ENCODE data around the gene PPP4R2.

The PPP4R2 gene

DNA sequence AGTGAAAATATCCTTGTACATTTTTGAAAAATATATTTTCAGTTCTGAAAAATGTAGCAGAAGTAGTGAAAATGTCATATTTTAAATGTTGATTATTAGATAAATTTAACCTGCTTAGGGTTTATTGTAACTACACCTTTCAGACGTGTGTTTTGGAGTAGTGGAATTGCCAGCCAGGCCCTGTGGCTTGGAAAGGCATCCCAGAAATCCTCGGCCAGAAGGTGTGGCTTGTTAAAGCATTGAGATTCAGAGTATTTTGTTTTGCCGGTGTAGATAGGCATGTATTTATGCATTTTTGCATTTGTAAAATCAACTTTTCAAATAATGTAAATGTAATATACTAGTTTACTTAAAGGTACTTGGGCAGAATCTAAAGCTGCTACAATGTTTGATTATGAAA is 71.8 kb downstream of the PPP4R2 start:
- Histone ChIP-seq H3K4me3 (ENCODE audit: low read length) (no peak overlapping the region), H3K9me3 (ENCODE audit: control insufficient read depth, insufficient read depth, low read length) (no peaks in the 10 kb centered on the region), H3K27ac (ENCODE audit: low read length) (no peak overlapping the region), H3K4me1 (ENCODE audit: control insufficient read depth, insufficient read depth, low read length) (peaks cover 2% of the 10 kb centered on the region; the same call in 1 of the 2 replicates), H3K27me3 (ENCODE audit: control insufficient read depth, insufficient read depth, low read length) (no peaks in the 10 kb centered on the region), H3K36me3 (ENCODE audit: control insufficient read depth, insufficient read depth, low read length) (peaks cover 4% of the 10 kb centered on the region; the same call in 1 of the 2 replicates)
- WGBS (ENCODE audit: insufficient coverage, insufficient read length): no CpG with 5 or more reads among the region's 3 CpGs
- DNase-seq (ENCODE audit: low read depth, low spot score): no peak

- Histone ChIP-seq H3K4me3 (ENCODE audit: low read length) (no peak overlapping the region), H3K9me3 (ENCODE audit: control insufficient read depth, insufficient read depth, low read length) (no peaks in the 10 kb centered on the region), H3K36me3 (ENCODE audit: control insufficient read depth, insufficient read depth, low read length) (peaks cover 4% of the 10 kb centered on the region; the same call in 1 of the 2 replicates), H3K27me3 (ENCODE audit: control insufficient read depth, insufficient read depth, low read length) (no peaks in the 10 kb centered on the region), H3K27ac (ENCODE audit: low read length) (no peak overlapping the region), H3K4me1 (ENCODE audit: control insufficient read depth, insufficient read depth, low read length) (peaks cover 2% of the 10 kb centered on the region; the same call in 1 of the 2 replicates)
- DNase-seq (ENCODE audit: low read depth, low spot score): no peak
- no CpG with 5 or more reads among the region's 5 CpGs for WGBS (ENCODE audit: insufficient coverage, insufficient read length)
Observed at GRCh38 chr3:73069187-73069586, 72.6 kb downstream of the PPP4R2 start.

DNA sequence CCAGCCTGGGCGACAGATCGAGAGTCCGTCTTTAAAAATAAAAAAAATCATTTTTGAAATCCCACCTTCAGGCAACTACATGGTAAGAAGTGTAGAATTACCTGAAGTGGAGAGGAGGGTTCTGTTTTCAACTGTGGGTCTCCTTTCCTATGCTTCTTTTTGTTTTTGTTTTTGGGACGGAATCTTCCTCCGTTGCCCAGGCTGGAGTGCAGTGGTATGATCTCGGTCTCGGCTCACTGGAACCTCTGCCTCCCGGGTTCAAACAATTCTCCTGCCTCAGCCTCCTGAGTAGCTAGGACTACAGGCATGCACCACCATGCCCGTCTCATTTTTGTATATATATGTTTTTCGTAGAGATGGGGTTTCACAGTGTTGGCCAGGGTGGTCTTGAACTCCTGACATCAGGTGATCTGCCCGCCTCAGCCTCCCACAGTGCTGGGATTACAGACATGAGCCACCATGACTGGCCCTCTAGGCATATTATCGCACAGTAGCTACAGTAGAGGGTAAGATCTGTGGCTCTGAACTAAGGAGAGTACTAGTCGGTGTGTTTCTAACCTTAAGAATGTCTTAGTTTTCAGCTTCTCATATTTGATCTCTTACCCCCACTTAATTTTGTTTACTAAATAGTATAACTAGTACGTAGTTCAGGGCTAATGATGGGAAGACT is 73.3 kb downstream of the PPP4R2 start:
- H3K9me3 ChIP-seq (ENCODE audit: control insufficient read depth, insufficient read depth, low read length): no peaks in the 10 kb centered on the region
- H3K36me3 ChIP-seq (ENCODE audit: control insufficient read depth, insufficient read depth, low read length): peaks cover 1% of the 10 kb centered on the region; the same call in 1 of the 2 replicates
- DNase-seq (ENCODE audit: low read depth, low spot score): no peak
- no peaks in the 10 kb centered on the region for H3K27me3 ChIP-seq (ENCODE audit: control insufficient read depth, insufficient read depth, low read length)
- no peak overlapping the region for H3K4me3 ChIP-seq (ENCODE audit: low read length)
- peaks cover 2% of the 10 kb centered on the region; the same call in 1 of the 2 replicates for H3K4me1 ChIP-seq (ENCODE audit: control insufficient read depth, insufficient read depth, low read length)
- no CpG with 5 or more reads among the region's 14 CpGs for WGBS (ENCODE audit: insufficient coverage, insufficient read length)
- H3K27ac ChIP-seq (ENCODE audit: low read length): no peak overlapping the region

- WGBS (ENCODE audit: insufficient coverage, insufficient read length): no CpG with 5 or more reads among the region's 6 CpGs
- no peak overlapping the region for H3K4me3 ChIP-seq (ENCODE audit: low read length)
- H3K27ac ChIP-seq (ENCODE audit: low read length): no peak overlapping the region
Observed at GRCh38 chr3:73070675-73071575, 74.3 kb downstream of the PPP4R2 start.

DNA sequence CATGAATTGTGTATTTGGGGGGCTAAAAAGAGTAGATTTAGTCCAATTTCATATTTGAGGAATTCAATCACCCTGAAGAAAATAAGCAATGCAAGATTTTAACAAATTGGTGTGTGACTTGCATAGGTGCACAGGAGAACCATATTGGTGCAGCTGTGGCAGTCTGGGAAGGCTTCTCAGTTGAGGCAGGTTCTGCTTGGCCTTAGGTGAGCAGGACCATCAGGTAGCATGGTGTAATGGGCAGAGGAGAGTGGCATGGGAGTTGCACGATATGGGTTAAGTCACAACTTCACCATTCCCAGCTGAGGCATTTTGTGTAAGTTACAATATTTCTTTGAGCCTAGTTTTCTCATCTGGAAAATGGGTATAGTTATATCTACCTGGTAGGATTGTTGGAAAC is 75.3 kb downstream of the PPP4R2 start:
- H3K27ac ChIP-seq (ENCODE audit: low read length): no peak overlapping the region
- no peaks in the 10 kb centered on the region for H3K27me3 ChIP-seq (ENCODE audit: control insufficient read depth, insufficient read depth, low read length)
- no peaks in the 10 kb centered on the region for H3K36me3 ChIP-seq (ENCODE audit: control insufficient read depth, insufficient read depth, low read length)
- peaks cover 2% of the 10 kb centered on the region; the same call in 1 of the 2 replicates for H3K4me1 ChIP-seq (ENCODE audit: control insufficient read depth, insufficient read depth, low read length)
- DNase-seq (ENCODE audit: low read depth, low spot score): no peak
- WGBS (ENCODE audit: insufficient coverage, insufficient read length): no CpG with 5 or more reads among the region's 1 CpG
- no peaks in the 10 kb centered on the region for H3K9me3 ChIP-seq (ENCODE audit: control insufficient read depth, insufficient read depth, low read length)
- H3K4me3 ChIP-seq (ENCODE audit: low read length): no peak overlapping the region

More at GRCh38 chr3:73070675-73071575, 74.3 kb downstream of the PPP4R2 start:
- Histone ChIP-seq H3K4me1 (ENCODE audit: control insufficient read depth, insufficient read depth, low read length) (peaks cover 2% of the 10 kb centered on the region; the same call in 1 of the 2 replicates), H3K36me3 (ENCODE audit: control insufficient read depth, insufficient read depth, low read length) (no peaks in the 10 kb centered on the region), H3K27me3 (ENCODE audit: control insufficient read depth, insufficient read depth, low read length) (no peaks in the 10 kb centered on the region), H3K9me3 (ENCODE audit: control insufficient read depth, insufficient read depth, low read length) (no peaks in the 10 kb centered on the region)
- no peak for DNase-seq (ENCODE audit: low read depth, low spot score)

GRCh38 chr3:73072634-73073033 is 76.0 kb downstream of the PPP4R2 start:
- H3K9me3 ChIP-seq (ENCODE audit: control insufficient read depth, insufficient read depth, low read length): no peaks in the 10 kb centered on the region
- peaks cover 2% of the 10 kb centered on the region; the same call in 1 of the 2 replicates for H3K4me1 ChIP-seq (ENCODE audit: control insufficient read depth, insufficient read depth, low read length)
- H3K27me3 ChIP-seq (ENCODE audit: control insufficient read depth, insufficient read depth, low read length): no peaks in the 10 kb centered on the region
- DNase-seq (ENCODE audit: low read depth, low spot score): no peak
- H3K4me3 ChIP-seq (ENCODE audit: low read length): no peak overlapping the region
- no CpG with 5 or more reads among the region's 1 CpG for WGBS (ENCODE audit: insufficient coverage, insufficient read length)
- no peak overlapping the region for H3K27ac ChIP-seq (ENCODE audit: low read length)
- no peaks in the 10 kb centered on the region for H3K36me3 ChIP-seq (ENCODE audit: control insufficient read depth, insufficient read depth, low read length)

- Histone ChIP-seq H3K27me3 (ENCODE audit: control insufficient read depth, insufficient read depth, low read length) (no peaks in the 10 kb centered on the region), H3K4me1 (ENCODE audit: control insufficient read depth, insufficient read depth, low read length) (peaks cover 2% of the 10 kb centered on the region; the same call in 1 of the 2 replicates), H3K36me3 (ENCODE audit: control insufficient read depth, insufficient read depth, low read length) (no peaks in the 10 kb centered on the region), H3K4me3 (ENCODE audit: low read length) (no peak overlapping the region), H3K27ac (ENCODE audit: low read length) (no peak overlapping the region), H3K9me3 (ENCODE audit: control insufficient read depth, insufficient read depth, low read length) (no peaks in the 10 kb centered on the region)
- no CpG with 5 or more reads among the region's 4 CpGs for WGBS (ENCODE audit: insufficient coverage, insufficient read length)
- DNase-seq (ENCODE audit: low read depth, low spot score): no peak
Observed at GRCh38 chr3:73073091-73073707, 76.6 kb downstream of the PPP4R2 start.

DNA sequence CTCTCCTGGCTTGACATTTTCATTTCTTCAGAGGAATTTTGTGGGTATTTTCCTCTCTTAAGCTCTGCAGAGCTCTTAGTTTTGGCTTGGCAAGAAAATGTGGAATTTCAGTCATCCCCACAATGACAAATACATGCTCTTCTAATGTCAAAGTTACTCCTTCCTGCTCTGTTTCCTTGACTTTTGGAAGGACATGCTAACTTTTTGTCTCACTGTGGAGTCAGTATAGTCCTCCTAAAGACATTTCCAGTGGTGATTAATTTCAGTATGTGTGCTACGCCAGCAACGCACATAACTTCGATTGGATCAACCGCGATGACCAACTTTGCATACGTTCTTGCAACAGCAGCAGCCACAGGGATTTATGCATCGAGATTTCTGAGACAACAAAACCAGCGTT is 78.2 kb downstream of the PPP4R2 start:
- H3K4me1 ChIP-seq (ENCODE audit: control insufficient read depth, insufficient read depth, low read length): peaks cover 2% of the 10 kb centered on the region; the same call in 1 of the 2 replicates
- H3K27me3 ChIP-seq (ENCODE audit: control insufficient read depth, insufficient read depth, low read length): no peaks in the 10 kb centered on the region
- no peaks in the 10 kb centered on the region for H3K36me3 ChIP-seq (ENCODE audit: control insufficient read depth, insufficient read depth, low read length)
- WGBS (ENCODE audit: insufficient coverage, insufficient read length): no CpG with 5 or more reads among the region's 8 CpGs
- no peak for DNase-seq (ENCODE audit: low read depth, low spot score)
- H3K27ac ChIP-seq (ENCODE audit: low read length): no peak overlapping the region
- H3K9me3 ChIP-seq (ENCODE audit: control insufficient read depth, insufficient read depth, low read length): no peaks in the 10 kb centered on the region
- H3K4me3 ChIP-seq (ENCODE audit: low read length): no peak overlapping the region

DNA sequence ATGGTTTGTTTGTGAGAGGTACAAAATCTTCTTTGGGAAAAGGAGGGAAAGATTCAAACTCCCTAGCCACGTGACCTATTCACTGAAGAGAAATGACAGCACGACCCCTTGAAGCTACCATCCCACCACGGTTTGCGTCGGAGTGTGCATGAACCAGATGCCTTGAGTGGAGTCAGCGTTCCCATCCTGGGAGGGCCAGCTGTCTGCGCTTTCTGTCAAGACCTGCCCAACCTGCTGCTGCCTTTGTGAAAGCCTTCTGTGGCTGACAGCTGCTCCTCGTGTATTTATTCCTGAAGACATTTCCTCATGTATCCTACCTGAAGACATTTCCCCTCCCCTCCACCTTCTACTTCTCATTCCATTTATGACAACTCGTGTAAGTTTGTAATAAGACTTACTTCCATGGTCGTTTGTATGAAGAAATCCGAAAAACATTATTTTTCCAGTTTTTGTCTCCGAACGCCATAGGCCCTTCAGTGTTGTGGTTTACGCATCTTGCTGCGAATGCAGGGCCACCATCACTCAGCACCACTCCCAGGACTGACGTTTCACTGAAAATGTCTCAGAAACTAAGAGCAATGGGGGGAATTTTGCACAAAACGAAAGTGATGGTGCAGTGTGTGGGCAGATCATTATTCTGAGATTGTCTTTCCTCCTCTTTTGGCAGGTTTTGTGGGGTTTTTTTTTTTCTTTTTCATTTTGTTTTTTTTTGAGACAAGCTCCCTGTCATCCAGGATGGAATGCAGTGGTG is 83.8 kb downstream of the PPP4R2 start:
- Histone ChIP-seq H3K36me3 (ENCODE audit: control insufficient read depth, insufficient read depth, low read length) (no peaks in the 10 kb centered on the region), H3K4me1 (ENCODE audit: control insufficient read depth, insufficient read depth, low read length) (no peaks in the 10 kb centered on the region), H3K27ac (ENCODE audit: low read length) (no peak overlapping the region), H3K4me3 (ENCODE audit: low read length) (no peak overlapping the region), H3K9me3 (ENCODE audit: control insufficient read depth, insufficient read depth, low read length) (no peaks in the 10 kb centered on the region), H3K27me3 (ENCODE audit: control insufficient read depth, insufficient read depth, low read length) (no peaks in the 10 kb centered on the region)
- no CpG with 5 or more reads among the region's 17 CpGs for WGBS (ENCODE audit: insufficient coverage, insufficient read length)
- DNase-seq (ENCODE audit: low read depth, low spot score): no peak

DNA sequence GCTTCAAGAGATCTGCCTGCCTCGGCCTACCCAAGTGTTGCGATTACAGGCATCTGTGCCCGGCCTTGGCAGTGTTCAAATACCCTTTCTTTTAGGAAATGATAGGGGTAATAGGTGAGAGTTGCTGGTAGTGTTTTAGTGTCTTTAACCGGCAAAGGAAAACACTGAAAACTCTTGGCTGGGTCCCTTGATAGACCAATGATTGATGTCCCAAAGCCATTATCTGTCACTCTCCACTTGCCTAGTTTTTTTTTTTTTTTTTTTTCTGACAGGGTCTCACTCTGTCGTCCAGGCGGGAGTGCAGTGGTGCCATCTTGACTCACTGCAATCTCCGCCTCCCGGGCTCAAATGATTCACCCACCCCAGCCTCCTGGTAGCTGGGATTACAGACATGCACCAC is 84.5 kb downstream of the PPP4R2 start:
- Histone ChIP-seq H3K9me3 (ENCODE audit: control insufficient read depth, insufficient read depth, low read length) (no peaks in the 10 kb centered on the region), H3K4me1 (ENCODE audit: control insufficient read depth, insufficient read depth, low read length) (no peaks in the 10 kb centered on the region), H3K36me3 (ENCODE audit: control insufficient read depth, insufficient read depth, low read length) (no peaks in the 10 kb centered on the region), H3K27ac (ENCODE audit: low read length) (no peak overlapping the region), H3K4me3 (ENCODE audit: low read length) (no peak overlapping the region), H3K27me3 (ENCODE audit: control insufficient read depth, insufficient read depth, low read length) (no peaks in the 10 kb centered on the region)
- WGBS (ENCODE audit: insufficient coverage, insufficient read length): no CpG with 5 or more reads among the region's 8 CpGs
- no peak for DNase-seq (ENCODE audit: low read depth, low spot score)

Data from iPS DF 6.9 (cell line).